22Rv1 (cell line): Measurements from ENCODE around the gene TM4SF18.

Source experiments
- ZFX ChIP-seq: fragments of 450-650 bp; IDR thresholded peaks from 2 replicates; pipeline ENCODE4 v1.6.1; 2017; ENCODE audit warnings: antibody characterized with exemption, borderline replicate concordance
- TF ChIP-seq, protein P1 (sequence below): fragments of 450-650 bp; IDR thresholded peaks from 2 replicates; pipeline ENCODE4 v1.5.1; 2017; ENCODE audit warnings: mild to moderate bottlenecking

DNA sequence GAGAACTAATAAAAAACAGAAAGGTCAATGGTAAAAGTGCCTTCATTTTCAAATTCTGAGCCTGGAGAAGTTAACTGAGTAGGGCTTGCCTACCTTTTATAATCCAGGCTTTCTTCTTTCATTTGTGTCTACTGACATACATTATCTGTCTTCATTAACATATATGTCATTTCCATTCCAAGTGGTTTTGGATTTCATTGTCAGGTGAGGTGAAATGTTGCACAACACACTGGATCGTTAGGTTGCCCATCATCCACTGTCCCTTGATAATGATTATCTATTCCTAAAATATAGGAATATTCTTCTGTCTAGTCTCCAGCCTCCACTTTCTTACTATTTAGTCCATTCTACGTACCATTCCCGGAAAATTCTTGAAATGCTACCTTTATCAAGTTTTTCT is 56.8 kb downstream of the TM4SF18 start:
- TF ChIP-seq, protein P1, sequence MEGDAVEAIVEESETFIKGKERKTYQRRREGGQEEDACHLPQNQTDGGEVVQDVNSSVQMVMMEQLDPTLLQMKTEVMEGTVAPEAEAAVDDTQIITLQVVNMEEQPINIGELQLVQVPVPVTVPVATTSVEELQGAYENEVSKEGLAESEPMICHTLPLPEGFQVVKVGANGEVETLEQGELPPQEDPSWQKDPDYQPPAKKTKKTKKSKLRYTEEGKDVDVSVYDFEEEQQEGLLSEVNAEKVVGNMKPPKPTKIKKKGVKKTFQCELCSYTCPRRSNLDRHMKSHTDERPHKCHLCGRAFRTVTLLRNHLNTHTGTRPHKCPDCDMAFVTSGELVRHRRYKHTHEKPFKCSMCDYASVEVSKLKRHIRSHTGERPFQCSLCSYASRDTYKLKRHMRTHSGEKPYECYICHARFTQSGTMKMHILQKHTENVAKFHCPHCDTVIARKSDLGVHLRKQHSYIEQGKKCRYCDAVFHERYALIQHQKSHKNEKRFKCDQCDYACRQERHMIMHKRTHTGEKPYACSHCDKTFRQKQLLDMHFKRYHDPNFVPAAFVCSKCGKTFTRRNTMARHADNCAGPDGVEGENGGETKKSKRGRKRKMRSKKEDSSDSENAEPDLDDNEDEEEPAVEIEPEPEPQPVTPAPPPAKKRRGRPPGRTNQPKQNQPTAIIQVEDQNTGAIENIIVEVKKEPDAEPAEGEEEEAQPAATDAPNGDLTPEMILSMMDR: no peak
- no peak for TF ChIP-seq ZFX
